Measurements from ENCODE around the gene CAPG. TPM values are rescaled to one million over a fixed set of nuclear protein-coding genes. Genes with fewer than 3 reads are reported as not detected.

Gene CAPG
- total and polyA plus RNA-seq, 9 of the 15 experiments (the other 6 are each of a cell fraction or from before 2014, with no cell fraction given): 10.6 to 90.4 (median 56.0) TPM

- TF ChIP-seq ZFP91 (CRISPR knock-in tag; IDR thresholded peaks at IDR 0.05) (0 out of 2 replicates have a peak, but pooled peaks have one; percentile 5), NBN (IDR thresholded peaks at IDR 0.05; ENCODE audit: low read depth) (peak; percentile 29; the same call in 1 of the 2 replicates), SETDB1 (IDR thresholded peaks at IDR 0.05; ENCODE audit: low read length) (no peak), TCF7 (IDR thresholded peaks at IDR 0.05; ENCODE audit: borderline replicate concordance) (no peak), NCOR1 (IDR thresholded peaks at IDR 0.05) (0 out of 2 replicates have a peak, but pooled peaks have one; percentile 18), RNF219 (CRISPR knock-in tag; IDR thresholded peaks at IDR 0.05) (no peak), SFPQ (IDR thresholded peaks at IDR 0.05; ENCODE audit: low read depth, low read length) (no peak), ZBTB1 (CRISPR knock-in tag; IDR thresholded peaks at IDR 0.05; ENCODE audit: borderline replicate concordance, low read depth) (peak; percentile 50; the same call in 1 of the 2 replicates), POLR2AphosphoS5 (IDR thresholded peaks at IDR 0.05; ENCODE audit: control insufficient read depth, insufficient read depth, low read depth, low read length) (peak; percentile 53; the same call in 1 of the 2 replicates), TEAD1 (CRISPR knock-in tag; IDR thresholded peaks at IDR 0.05) (peak; percentile 55 to 70; a peak in 2 of 4 replicates), MEF2D (tag; conservative IDR thresholded peaks at IDR 0.05; ENCODE audit: low read depth) (no peak; the same call in 1 of the 2 replicates), NFXL1 (CRISPR knock-in tag; IDR thresholded peaks at IDR 0.05) (no peak), SMARCB1 (IDR thresholded peaks at IDR 0.05; ENCODE audit: insufficient read length, low read depth) (no peak), SUPT5H (IDR thresholded peaks at IDR 0.05) (peak; percentile 74), THAP7 (CRISPR knock-in tag; IDR thresholded peaks at IDR 0.05) (no peak), HMG20B (CRISPR knock-in tag; IDR thresholded peaks at IDR 0.05) (no peak), SAFB2 (IDR thresholded peaks at IDR 0.05; ENCODE audit: borderline replicate concordance, low read depth, low read length, severe bottlenecking) (no peak), KDM1A (IDR thresholded peaks at IDR 0.05) (no peak), ZNF212 (CRISPR knock-in tag; IDR thresholded peaks at IDR 0.05) (0 out of 2 replicates have a peak, but pooled peaks have one; percentile 9), FOXK2 (conservative IDR thresholded peaks at IDR 0.05 in 1 of 2, IDR thresholded peaks at IDR 0.05 in 1 of 2; ENCODE audit: low read depth in 2 of 2) (no peak), ZNF140 (CRISPR knock-in tag; IDR thresholded peaks at IDR 0.05) (no peak)
Measured at GRCh38 chr2:85418132-85419008, 8.2 kb upstream of the CAPG start, which contains the start of gene SH2D6 (continued).
